Liver (tissue), 3 donors: ENCODE measurements around the gene DNAI1.

ENCODE experiments used
- JUND ChIP-seq, 2 donors: IDR thresholded peaks; 2 replicates each; pipeline ENCODE4 v1.6.1; 2016; ENCODE audit warnings: antibody characterized with exemption in 2 of 2
- NR2F2 ChIP-seq: IDR thresholded peaks from 2 replicates; pipeline ENCODE4 v1.6.1; 2016; ENCODE audit warnings: antibody characterized with exemption
- TF ChIP-seq, protein P1 (sequence below): fragments of 150-350 bp; IDR thresholded peaks from 2 replicates; pipeline ENCODE4 v1.5.1; 2017; ENCODE audit warnings: improper control_type of control experiment, low read depth, low read length; ENCODE audit not compliant: missing input control
- TF ChIP-seq, protein P2 (sequence below): IDR thresholded peaks from 2 replicates; pipeline ENCODE4 v1.6.1; 2016; ENCODE audit warnings: antibody characterized with exemption, mild to moderate bottlenecking
- donor health status: healthy.
- donor health status: healthy.

DNA sequence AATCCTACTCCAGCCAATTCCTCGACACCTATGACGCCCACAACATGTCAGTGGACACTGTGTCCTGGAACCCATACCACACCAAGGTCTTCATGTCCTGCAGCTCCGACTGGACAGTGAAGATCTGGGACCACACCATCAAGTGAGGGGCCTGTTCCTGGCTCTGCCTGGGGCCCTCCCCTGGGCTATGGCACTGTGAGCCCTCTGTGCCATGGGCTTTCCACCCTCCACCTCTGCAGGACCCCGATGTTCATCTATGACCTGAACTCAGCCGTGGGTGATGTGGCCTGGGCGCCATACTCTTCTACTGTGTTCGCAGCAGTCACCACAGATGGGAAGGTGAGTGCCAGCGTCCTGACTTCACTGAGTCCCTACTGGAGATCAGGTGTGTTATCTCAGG lies 55.8 kb downstream of the DNAI1 start:
- no peak for TF ChIP-seq NR2F2
- TF ChIP-seq, protein P1, sequence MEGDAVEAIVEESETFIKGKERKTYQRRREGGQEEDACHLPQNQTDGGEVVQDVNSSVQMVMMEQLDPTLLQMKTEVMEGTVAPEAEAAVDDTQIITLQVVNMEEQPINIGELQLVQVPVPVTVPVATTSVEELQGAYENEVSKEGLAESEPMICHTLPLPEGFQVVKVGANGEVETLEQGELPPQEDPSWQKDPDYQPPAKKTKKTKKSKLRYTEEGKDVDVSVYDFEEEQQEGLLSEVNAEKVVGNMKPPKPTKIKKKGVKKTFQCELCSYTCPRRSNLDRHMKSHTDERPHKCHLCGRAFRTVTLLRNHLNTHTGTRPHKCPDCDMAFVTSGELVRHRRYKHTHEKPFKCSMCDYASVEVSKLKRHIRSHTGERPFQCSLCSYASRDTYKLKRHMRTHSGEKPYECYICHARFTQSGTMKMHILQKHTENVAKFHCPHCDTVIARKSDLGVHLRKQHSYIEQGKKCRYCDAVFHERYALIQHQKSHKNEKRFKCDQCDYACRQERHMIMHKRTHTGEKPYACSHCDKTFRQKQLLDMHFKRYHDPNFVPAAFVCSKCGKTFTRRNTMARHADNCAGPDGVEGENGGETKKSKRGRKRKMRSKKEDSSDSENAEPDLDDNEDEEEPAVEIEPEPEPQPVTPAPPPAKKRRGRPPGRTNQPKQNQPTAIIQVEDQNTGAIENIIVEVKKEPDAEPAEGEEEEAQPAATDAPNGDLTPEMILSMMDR, result no peak
- TF ChIP-seq, protein P2, sequence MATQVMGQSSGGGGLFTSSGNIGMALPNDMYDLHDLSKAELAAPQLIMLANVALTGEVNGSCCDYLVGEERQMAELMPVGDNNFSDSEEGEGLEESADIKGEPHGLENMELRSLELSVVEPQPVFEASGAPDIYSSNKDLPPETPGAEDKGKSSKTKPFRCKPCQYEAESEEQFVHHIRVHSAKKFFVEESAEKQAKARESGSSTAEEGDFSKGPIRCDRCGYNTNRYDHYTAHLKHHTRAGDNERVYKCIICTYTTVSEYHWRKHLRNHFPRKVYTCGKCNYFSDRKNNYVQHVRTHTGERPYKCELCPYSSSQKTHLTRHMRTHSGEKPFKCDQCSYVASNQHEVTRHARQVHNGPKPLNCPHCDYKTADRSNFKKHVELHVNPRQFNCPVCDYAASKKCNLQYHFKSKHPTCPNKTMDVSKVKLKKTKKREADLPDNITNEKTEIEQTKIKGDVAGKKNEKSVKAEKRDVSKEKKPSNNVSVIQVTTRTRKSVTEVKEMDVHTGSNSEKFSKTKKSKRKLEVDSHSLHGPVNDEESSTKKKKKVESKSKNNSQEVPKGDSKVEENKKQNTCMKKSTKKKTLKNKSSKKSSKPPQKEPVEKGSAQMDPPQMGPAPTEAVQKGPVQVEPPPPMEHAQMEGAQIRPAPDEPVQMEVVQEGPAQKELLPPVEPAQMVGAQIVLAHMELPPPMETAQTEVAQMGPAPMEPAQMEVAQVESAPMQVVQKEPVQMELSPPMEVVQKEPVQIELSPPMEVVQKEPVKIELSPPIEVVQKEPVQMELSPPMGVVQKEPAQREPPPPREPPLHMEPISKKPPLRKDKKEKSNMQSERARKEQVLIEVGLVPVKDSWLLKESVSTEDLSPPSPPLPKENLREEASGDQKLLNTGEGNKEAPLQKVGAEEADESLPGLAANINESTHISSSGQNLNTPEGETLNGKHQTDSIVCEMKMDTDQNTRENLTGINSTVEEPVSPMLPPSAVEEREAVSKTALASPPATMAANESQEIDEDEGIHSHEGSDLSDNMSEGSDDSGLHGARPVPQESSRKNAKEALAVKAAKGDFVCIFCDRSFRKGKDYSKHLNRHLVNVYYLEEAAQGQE, result no peak
- no peak for TF ChIP-seq JUND (IDR thresholded peaks at IDR 0.05)
